ENCODE measurements around the gene VIPR1.

DNA sequence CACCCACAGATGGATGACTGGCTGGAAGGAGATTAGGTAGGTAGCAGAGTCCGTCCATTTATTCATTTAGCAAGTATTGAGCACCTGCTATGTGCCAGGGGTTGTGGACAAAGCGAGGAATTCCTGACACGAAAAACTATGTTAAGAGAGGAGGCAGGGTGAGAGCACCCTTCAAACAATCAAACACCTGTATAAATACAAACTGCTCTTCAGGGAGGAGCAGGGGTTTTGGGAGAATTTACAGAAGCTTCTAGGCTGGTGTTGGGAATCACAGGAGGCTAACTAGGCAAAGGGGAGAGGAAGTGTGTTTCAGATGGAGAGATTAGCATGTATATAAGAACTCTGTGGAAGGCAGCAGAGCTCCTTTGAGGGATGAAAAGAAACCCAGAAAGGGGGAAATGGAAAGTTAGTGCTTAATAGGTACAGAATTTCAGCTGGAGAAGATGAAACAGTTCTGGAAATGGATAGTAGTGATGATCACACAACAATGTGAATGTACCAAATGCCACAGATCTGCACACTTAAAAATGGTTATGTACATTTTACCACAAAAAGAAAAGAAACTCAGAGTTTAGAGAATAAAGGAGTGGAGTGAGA lies 80.1 kb downstream of the VIPR1 start:
- TF ChIP-seq EP300 (IDR thresholded peaks at IDR 0.05; ENCODE audit: low read depth) = no peak
- TF ChIP-seq POLR2A (IDR thresholded peaks at IDR 0.05) = no peak
- TF ChIP-seq, protein P1, sequence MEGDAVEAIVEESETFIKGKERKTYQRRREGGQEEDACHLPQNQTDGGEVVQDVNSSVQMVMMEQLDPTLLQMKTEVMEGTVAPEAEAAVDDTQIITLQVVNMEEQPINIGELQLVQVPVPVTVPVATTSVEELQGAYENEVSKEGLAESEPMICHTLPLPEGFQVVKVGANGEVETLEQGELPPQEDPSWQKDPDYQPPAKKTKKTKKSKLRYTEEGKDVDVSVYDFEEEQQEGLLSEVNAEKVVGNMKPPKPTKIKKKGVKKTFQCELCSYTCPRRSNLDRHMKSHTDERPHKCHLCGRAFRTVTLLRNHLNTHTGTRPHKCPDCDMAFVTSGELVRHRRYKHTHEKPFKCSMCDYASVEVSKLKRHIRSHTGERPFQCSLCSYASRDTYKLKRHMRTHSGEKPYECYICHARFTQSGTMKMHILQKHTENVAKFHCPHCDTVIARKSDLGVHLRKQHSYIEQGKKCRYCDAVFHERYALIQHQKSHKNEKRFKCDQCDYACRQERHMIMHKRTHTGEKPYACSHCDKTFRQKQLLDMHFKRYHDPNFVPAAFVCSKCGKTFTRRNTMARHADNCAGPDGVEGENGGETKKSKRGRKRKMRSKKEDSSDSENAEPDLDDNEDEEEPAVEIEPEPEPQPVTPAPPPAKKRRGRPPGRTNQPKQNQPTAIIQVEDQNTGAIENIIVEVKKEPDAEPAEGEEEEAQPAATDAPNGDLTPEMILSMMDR (IDR thresholded peaks at IDR 0.05) = no peak
- no peak for TF ChIP-seq POLR2AphosphoS5 (IDR thresholded peaks at IDR 0.05)
